GM21619 (cell line): ENCODE data around the gene PCCB.
"Not testable (repeated sequence)": the region's sequence is repeated elsewhere in the genome, so short reads cannot be mapped to it uniquely, and the experiment has no call there.

ENCODE experiments used
- ATAC-seq: cut with Tn5 transposase; IDR thresholded peaks from one replicate; pipeline ENCODE4 v1.9.1; 2021; ENCODE audit not compliant: unreplicated experiment

The PCCB gene

DNA sequence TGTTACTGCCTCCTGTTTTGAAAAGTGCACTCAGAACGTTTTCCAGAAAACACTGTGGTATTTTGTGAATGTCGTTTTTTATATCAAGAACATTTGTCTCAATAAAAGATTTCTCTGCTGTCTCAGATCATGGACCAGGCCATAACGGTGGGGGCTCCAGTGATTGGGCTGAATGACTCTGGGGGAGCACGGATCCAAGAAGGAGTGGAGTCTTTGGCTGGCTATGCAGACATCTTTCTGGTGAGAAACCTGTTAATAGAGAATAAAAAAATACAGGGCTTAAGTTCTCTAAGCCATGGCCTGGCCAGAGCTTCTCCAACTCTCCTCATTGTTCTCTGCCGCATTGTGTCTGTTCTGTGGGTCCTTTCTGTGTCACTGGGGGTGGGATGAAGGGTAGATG is 11.7 kb downstream of the PCCB start:
- ATAC-seq, result no peak

GRCh38 chr3:136262559-136262958 is 12.4 kb downstream of the PCCB start:
- no peak for ATAC-seq

DNA sequence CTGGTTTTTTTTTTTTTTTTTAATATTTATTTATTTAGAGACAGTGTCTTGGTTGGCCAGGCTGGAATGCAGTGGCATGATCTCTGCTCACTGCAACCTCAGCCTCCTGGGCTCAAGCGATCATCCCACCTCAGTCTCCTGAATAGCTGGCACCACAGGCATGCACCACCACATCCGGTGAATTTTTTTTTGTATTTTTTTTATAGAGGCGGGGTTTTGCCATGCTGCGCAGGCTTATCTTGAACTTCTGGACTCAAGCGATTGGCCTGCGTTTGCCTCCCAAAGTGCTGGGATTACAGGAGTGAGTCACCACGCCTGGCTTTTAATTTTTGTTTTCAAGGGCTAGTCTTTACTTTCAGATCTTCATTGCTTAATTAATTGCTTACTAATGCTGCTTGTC is 13.1 kb downstream of the PCCB start:
- no peak for ATAC-seq

GRCh38 chr3:136266468-136267125 is 16.5 kb downstream of the PCCB start:
- ATAC-seq, result peak; percentile 83

- ATAC-seq, result no peak
Observed at GRCh38 chr3:136267235-136267634, 17.1 kb downstream of the PCCB start.

DNA sequence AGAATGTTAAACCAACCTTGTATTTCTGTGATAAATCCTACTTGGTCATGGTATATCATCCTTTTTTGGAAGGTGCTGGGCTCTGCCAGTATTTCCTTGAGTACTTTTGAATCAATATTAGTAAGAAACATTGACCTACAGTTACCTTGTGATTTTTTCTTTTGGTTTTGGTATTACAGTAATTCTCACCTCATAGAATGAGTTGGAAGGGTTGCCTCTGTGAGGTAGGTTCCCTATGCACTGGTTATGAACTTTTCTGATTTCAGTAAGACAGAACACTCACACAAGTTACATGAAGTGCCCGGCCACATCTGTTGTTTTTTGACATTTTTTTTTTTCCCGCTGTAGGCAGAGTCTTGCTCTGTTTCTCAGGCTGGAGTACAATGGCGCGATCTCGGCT is 20.0 kb downstream of the PCCB start:
- ATAC-seq, result peak; percentile 62

GRCh38 chr3:136271626-136272025 is 21.5 kb downstream of the PCCB start:
- not testable (repeated sequence) for ATAC-seq

DNA sequence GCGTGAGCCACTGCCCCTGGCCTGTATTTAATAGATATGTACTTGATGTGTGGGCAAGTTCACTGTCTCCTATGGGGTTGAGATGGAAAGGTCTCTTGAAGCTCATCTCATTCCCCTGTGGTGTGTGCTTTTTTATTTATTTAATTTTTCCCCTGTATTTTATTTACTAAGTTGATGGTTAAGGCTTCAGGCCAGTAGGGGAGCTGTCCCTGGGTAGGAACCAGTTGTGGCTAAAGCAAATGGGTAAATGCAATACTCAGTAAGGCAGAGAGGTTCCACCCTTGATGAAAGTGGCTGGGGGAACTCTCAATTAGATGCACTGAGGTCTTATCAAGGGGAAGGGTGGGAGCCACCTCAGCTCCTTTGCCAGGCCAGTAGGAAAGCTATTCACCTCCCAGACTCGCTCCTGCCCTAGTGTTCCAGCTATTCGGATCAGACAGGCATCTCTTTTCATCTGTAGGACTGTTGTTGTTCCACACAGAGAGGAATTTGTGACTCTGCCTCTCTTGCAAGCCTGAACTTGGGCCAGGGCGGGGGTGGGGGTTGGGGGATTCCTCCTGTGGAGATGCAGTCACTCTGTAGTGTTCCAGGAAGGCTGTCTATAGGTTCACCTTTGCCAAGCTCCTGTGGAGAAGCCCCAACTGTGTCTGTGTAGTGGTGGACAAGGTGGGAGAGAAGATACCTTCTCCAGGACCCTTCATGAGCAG is 26.1 kb downstream of the PCCB start:
- ATAC-seq, result no peak

GRCh38 chr3:136277115-136277514 is 27.0 kb downstream of the PCCB start:
- ATAC-seq, result no peak

- no peak for ATAC-seq
Observed at GRCh38 chr3:136277634-136278033, 27.5 kb downstream of the PCCB start.

- no peak for ATAC-seq
Observed at GRCh38 chr3:136279092-136279491, 29.0 kb downstream of the PCCB start.

- no peak for ATAC-seq
Observed at GRCh38 chr3:136280961-136281360, 30.8 kb downstream of the PCCB start.

DNA sequence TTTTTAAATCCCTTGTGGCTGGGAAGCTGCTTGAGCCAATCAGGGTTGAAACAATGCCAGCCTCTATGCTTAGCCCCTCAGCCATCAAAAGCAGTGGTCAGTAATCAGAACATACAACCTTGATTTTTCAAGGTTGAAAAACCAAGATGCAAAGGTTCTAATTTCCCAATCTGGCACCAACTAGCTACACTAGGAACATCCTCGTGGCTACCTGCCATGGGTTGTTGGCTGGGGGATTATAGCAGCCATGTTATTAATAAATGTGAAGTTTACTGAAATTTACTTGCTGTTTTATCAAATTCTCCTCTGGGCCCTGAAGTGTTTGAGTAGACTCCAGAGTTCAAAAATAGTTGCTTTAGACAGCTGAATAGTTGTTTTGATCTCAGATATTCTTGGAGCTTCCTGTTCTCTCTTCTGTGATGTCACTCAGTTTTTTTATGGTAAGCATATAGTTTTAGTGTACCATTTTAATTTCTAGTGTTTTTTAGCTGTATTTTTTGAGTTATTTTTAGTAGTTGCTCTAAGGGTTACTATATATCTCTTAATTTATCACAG is 31.9 kb downstream of the PCCB start:
- no peak for ATAC-seq

DNA sequence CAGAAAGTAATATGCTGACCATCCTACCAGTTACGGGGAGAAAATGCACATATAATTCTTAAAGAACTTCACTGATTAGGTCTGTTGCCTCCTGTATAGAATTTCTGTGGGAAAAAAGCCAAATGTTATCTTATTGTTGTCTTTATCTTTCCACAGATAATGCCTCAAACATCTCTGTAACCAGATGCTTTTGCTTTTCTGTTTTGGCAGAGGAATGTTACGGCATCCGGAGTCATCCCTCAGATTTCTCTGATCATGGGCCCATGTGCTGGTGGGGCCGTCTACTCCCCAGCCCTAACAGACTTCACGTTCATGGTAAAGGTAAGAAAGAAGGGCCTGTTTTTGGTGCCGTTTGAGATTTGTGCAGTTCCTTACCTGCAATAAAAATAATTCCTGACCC is 33.5 kb downstream of the PCCB start:
- no peak for ATAC-seq

DNA sequence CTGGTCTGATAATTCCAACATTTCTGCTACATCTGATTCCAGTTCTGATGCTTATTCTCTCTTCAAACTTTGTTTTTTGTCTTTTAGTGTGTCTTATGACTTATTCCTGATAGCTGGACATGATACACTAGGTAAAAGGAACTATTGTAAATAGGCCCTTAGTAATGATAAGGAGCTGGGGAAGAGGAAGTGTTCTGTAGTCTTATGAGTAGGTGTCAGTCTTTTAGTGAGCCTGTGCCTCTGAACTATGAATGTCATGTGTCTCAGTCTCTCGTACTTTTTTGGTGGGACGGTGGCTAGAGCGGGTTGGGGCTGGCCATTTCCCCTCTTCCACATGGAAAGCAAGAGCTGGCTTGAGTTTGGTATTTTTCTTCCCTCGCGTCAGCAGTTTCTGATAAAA is 41.2 kb downstream of the PCCB start:
- no peak for ATAC-seq

GRCh38 chr3:136292500-136292899 is 42.4 kb downstream of the PCCB start:
- ATAC-seq, result no peak

GRCh38 chr3:136293279-136293678 is 43.1 kb downstream of the PCCB start:
- no peak for ATAC-seq

DNA sequence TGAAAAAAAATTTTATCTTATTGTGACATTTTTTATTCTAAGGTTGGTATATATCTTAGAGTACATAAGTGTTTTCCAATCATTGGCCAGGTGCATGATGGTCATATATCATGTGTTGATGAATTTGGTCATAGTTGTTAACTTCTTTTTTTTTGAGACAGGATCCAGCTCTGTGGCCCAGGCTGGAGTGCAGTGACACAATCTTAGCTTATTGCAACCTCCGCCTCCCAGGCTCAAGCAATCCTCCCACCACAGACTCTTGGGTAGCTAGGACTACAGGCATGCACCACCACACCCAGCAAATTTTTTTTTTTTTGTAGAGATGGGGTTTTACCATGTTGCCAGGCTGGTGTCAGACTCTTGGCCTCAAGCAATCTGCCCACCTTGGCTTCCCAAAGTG is 44.0 kb downstream of the PCCB start:
- ATAC-seq, result no peak

- ATAC-seq, result no peak
Observed at GRCh38 chr3:136296960-136297359, 46.8 kb downstream of the PCCB start.

DNA sequence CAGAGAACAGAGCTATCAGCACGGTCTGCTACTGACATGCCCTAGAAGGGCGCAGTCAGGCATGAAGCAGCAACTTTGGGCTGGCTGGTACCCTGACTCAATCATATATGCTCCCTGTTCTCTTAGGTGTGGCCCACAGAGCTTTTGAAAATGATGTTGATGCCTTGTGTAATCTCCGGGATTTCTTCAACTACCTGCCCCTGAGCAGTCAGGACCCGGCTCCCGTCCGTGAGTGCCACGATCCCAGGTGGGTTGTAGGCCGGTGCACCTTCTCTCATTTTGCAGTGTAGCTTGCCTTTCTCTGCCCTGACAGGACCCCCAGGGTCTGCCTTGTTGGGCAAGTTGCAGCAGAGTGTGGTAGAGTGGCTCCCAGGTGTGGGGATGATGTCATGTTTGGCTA is 47.7 kb downstream of the PCCB start:
- ATAC-seq, result no peak

DNA sequence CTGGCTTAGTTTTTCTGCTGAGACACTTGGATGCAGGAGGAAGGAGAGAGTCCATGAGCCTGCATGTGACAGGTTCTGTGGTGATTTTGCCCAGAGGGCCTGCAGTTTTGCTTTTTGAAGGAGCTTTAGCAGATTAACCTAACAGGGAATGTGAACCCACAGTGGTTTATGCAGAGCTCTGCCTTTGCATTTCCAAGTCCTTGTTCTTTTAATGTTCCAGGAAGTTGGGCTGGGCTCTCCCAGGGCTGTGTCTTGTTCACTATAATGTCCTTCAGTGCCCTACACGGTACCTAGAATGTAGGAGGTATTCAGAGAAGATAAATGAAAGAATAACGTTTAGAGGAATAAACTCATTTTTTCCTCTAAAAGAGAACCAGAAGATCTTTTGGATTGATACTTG is 50.3 kb downstream of the PCCB start:
- no peak for ATAC-seq

DNA sequence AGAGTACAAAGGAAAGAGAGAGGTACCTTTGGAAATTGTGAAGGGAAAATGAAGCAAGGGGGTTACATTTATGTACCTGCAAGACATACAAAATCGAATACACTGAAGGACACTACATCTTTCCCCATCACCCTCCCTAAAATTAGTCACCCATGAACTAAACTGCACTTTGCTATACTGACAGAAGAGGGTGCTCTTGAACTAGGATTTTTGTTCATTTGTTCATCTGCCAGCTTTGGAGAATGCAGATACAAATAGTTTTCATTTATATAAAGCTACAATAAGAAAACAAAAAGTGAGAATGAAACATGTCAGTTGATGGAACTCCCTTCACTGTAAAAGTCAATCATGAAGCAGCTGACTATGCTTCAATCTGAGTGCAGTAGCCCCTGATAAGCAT is 55.7 kb downstream of the PCCB start:
- ATAC-seq, result no peak

- ATAC-seq, result no peak
Observed at GRCh38 chr3:136311261-136311660, 61.1 kb downstream of the PCCB start.
